Measurements from ENCODE around the gene FARP1. TPM values are rescaled to one million over a fixed set of nuclear protein-coding genes. Genes with fewer than 3 reads are reported as not detected.

The FARP1 gene
- total RNA-seq, 3 donors from 2014 or later: 0.45 to 0.86 (median 0.63) TPM

GRCh38 chr13:98458431-98458830 is 315.5 kb downstream of the FARP1 start:
- Mint-ChIP-seq H3K4me1 (ENCODE audit: low read depth) (peaks cover 4% of the 10 kb centered on the region), H3K9me3 (no peaks in the 10 kb centered on the region), H3K27me3 (ENCODE audit: low read depth) (no peaks in the 10 kb centered on the region), H3K36me3 (ENCODE audit: insufficient read depth) (peaks cover 38% of the 10 kb centered on the region), H3K4me3 (no peak overlapping the region)
- no peak for DNase-seq
- no peak for ATAC-seq

- Mint-ChIP-seq H3K27me3 (ENCODE audit: low read depth) (no peaks in the 10 kb centered on the region), H3K4me3 (no peak overlapping the region), H3K36me3 (ENCODE audit: insufficient read depth) (peaks cover 40% of the 10 kb centered on the region), H3K9me3 (no peaks in the 10 kb centered on the region), H3K4me1 (ENCODE audit: low read depth) (peaks cover 4% of the 10 kb centered on the region)
- no peak for ATAC-seq
- no peak for DNase-seq
These were observed 316.3 kb downstream of the FARP1 start for GRCh38 chr13:98459171-98459681.

GRCh38 chr13:98459721-98460370 is 317.0 kb downstream of the FARP1 start:
- H3K27me3 Mint-ChIP-seq (ENCODE audit: low read depth): no peaks in the 10 kb centered on the region
- peaks cover 4% of the 10 kb centered on the region for H3K4me1 Mint-ChIP-seq (ENCODE audit: low read depth)
- H3K9me3 Mint-ChIP-seq: no peaks in the 10 kb centered on the region
- no peak overlapping the region for H3K4me3 Mint-ChIP-seq
- DNase-seq: no peak
- no peak for ATAC-seq
- H3K36me3 Mint-ChIP-seq (ENCODE audit: insufficient read depth): peaks cover 40% of the 10 kb centered on the region

GRCh38 chr13:98460516-98460915 is 317.6 kb downstream of the FARP1 start:
- Mint-ChIP-seq H3K4me3 (no peak overlapping the region), H3K36me3 (ENCODE audit: insufficient read depth) (peaks cover 43% of the 10 kb centered on the region), H3K4me1 (ENCODE audit: low read depth) (peaks cover 4% of the 10 kb centered on the region), H3K9me3 (no peaks in the 10 kb centered on the region), H3K27me3 (ENCODE audit: low read depth) (no peaks in the 10 kb centered on the region)
- DNase-seq: no peak
- ATAC-seq: no peak

- Mint-ChIP-seq H3K36me3 (ENCODE audit: insufficient read depth) (peaks cover 42% of the 10 kb centered on the region), H3K4me1 (ENCODE audit: low read depth) (peaks cover 5% of the 10 kb centered on the region), H3K4me3 (no peak overlapping the region), H3K27me3 (ENCODE audit: low read depth) (no peaks in the 10 kb centered on the region), H3K9me3 (no peaks in the 10 kb centered on the region)
- ATAC-seq: no peak
- DNase-seq: no peak
These were observed 318.8 kb downstream of the FARP1 start for GRCh38 chr13:98461486-98462240.

GRCh38 chr13:98462241-98462882 is 319.5 kb downstream of the FARP1 start:
- no peak overlapping the region for H3K4me3 Mint-ChIP-seq
- peaks cover 43% of the 10 kb centered on the region for H3K36me3 Mint-ChIP-seq (ENCODE audit: insufficient read depth)

GRCh38 chr13:98462946-98463345 is 320.1 kb downstream of the FARP1 start:
- Mint-ChIP-seq H3K9me3 (no peaks in the 10 kb centered on the region), H3K4me3 (no peak overlapping the region), H3K27me3 (ENCODE audit: low read depth) (no peaks in the 10 kb centered on the region), H3K36me3 (ENCODE audit: insufficient read depth) (peaks cover 40% of the 10 kb centered on the region), H3K4me1 (ENCODE audit: low read depth) (peaks cover 8% of the 10 kb centered on the region)
- DNase-seq: no peak
- ATAC-seq: no peak

More at GRCh38 chr13:98462241-98462882, 319.5 kb downstream of the FARP1 start:
- Mint-ChIP-seq H3K4me1 (ENCODE audit: low read depth) (peaks cover 8% of the 10 kb centered on the region), H3K27me3 (ENCODE audit: low read depth) (no peaks in the 10 kb centered on the region), H3K9me3 (no peaks in the 10 kb centered on the region)
- ATAC-seq (no peak), DNase-seq (no peak)

GRCh38 chr13:98466634-98467236 is 323.8 kb downstream of the FARP1 start:
- H3K9me3 Mint-ChIP-seq: no peaks in the 10 kb centered on the region
- DNase-seq (peak; percentile 46), ATAC-seq (peak; percentile 77 to 90)
- H3K36me3 Mint-ChIP-seq (ENCODE audit: insufficient read depth): peaks cover 33% of the 10 kb centered on the region
- peaks cover 12% of the 10 kb centered on the region for H3K4me1 Mint-ChIP-seq (ENCODE audit: low read depth)
- no peaks in the 10 kb centered on the region for H3K27me3 Mint-ChIP-seq (ENCODE audit: low read depth)
- no peak overlapping the region for H3K4me3 Mint-ChIP-seq

GRCh38 chr13:98467263-98467985 is 324.5 kb downstream of the FARP1 start:
- Mint-ChIP-seq H3K9me3 (no peaks in the 10 kb centered on the region), H3K27me3 (ENCODE audit: low read depth) (no peaks in the 10 kb centered on the region), H3K4me1 (ENCODE audit: low read depth) (peaks cover 16% of the 10 kb centered on the region), H3K36me3 (ENCODE audit: insufficient read depth) (peaks cover 37% of the 10 kb centered on the region), H3K4me3 (no peak overlapping the region)
- DNase-seq: no peak
- ATAC-seq: no peak

GRCh38 chr13:98468361-98468760 is 325.5 kb downstream of the FARP1 start:
- Mint-ChIP-seq H3K4me1 (ENCODE audit: low read depth) (peaks cover 16% of the 10 kb centered on the region), H3K36me3 (ENCODE audit: insufficient read depth) (peaks cover 36% of the 10 kb centered on the region), H3K27me3 (ENCODE audit: low read depth) (no peaks in the 10 kb centered on the region), H3K4me3 (no peak overlapping the region), H3K9me3 (no peaks in the 10 kb centered on the region)
- no peak for ATAC-seq
- no peak for DNase-seq

GRCh38 chr13:98468929-98469328 is 326.0 kb downstream of the FARP1 start:
- Mint-ChIP-seq H3K4me1 (ENCODE audit: low read depth) (peaks cover 17% of the 10 kb centered on the region), H3K4me3 (no peak overlapping the region), H3K9me3 (no peaks in the 10 kb centered on the region), H3K36me3 (ENCODE audit: insufficient read depth) (peaks cover 37% of the 10 kb centered on the region), H3K27me3 (ENCODE audit: low read depth) (no peaks in the 10 kb centered on the region)
- ATAC-seq (no peak), DNase-seq (no peak)

- Mint-ChIP-seq H3K36me3 (ENCODE audit: insufficient read depth) (peaks cover 42% of the 10 kb centered on the region), H3K27me3 (ENCODE audit: low read depth) (no peaks in the 10 kb centered on the region), H3K4me1 (ENCODE audit: low read depth) (peaks cover 29% of the 10 kb centered on the region), H3K9me3 (no peaks in the 10 kb centered on the region), H3K4me3 (no peak overlapping the region)
- no peak for DNase-seq
- ATAC-seq: no peak
These were observed 328.0 kb downstream of the FARP1 start for GRCh38 chr13:98470920-98471319.

- Mint-ChIP-seq H3K27me3 (ENCODE audit: low read depth) (no peaks in the 10 kb centered on the region), H3K4me3 (no peak overlapping the region), H3K36me3 (ENCODE audit: insufficient read depth) (peaks cover 47% of the 10 kb centered on the region), H3K4me1 (ENCODE audit: low read depth) (peaks cover 38% of the 10 kb centered on the region), H3K9me3 (no peaks in the 10 kb centered on the region)
- ATAC-seq (no peak), DNase-seq (no peak)
These were observed 329.0 kb downstream of the FARP1 start for GRCh38 chr13:98471934-98472333.

Measured in activated T-cell treated with anti-CD3 and anti-CD28 coated beads, Interleukin-2, amount 50 U/mL, for 4 hours (primary cell).